Measurements from ENCODE around the gene MYL5. TPM values are rescaled to one million over a fixed set of nuclear protein-coding genes. Genes with fewer than 3 reads are reported as not detected.

The MYL5 gene
- total and polyA plus RNA-seq, 2 of the 13 experiments (the other 11 are each of a cell fraction or from before 2014, with no cell fraction given), result 6.5 to 16.0 TPM

DNA sequence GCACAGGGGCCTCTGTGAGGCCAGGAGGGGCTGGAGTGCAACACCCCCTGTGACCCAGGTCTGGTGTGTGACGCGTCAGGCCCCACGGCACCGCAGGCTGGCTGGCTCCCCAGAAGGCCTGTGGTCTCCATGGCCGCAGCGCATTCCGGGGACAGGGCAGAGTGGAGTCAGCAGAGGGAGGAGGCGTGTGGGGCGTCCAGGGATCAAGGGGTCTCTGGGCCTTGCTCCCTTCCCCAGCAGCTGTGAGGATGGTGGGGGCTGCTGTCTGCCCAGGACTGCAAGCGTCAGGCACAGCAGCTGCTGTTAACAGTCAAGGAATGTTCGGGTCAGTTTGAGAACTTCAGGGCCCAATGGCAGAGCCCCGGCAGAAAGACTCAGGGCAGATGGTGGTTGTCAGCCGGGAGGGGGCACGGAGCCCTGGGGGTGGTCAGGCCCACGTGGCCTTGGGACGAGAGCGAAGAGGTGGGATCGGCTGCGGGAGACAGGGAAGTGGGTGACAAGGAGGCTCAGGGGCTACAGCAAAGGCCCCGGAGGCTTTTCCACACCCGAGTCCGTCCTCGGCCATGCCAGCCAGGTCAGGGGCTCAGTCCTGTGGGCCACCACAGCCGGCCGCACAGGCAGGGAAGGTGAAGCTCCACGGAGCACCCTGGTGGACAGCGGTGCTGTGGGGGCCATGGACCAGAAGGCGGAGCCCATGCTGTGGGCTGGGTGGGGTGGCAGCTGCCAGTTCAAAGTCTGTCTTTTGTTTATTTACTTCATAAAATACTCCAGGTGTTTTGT is 49.6 kb downstream of the MYL5 start:
- Histone ChIP-seq H3K9ac (ENCODE audit: insufficient read depth, low read depth, low read length) (no peak overlapping the region), H3K4me3 (replicated peaks in 1 of 3; ENCODE audit: insufficient read depth in 1 of 3, low read depth in 2 of 3, low read length in 3 of 3) (no peak overlapping the region), H3K9me3 (ENCODE audit: low read length) (no peaks in the 10 kb centered on the region), H3K27me3 (ENCODE audit: control insufficient read depth in 1 of 2, insufficient read depth in 2 of 2, low read length in 2 of 2) (no peaks in the 10 kb centered on the region; a peak in 1 of 5 replicates), H3K4me2 (ENCODE audit: low read depth, low read length) (peak overlapping the region; percentile 29; the same call in 1 of the 2 replicates), H3K79me2 (ENCODE audit: insufficient read depth, low read length) (peaks cover 45% of the 10 kb centered on the region), H3K36me3 (replicated peaks in 1 of 2; ENCODE audit: control insufficient read depth in 1 of 2, insufficient read depth in 2 of 2, low read length in 2 of 2) (peaks cover 4 to 6% of the 10 kb centered on the region in 2 experiments; a peak in 2 of 5 replicates), H3K27ac (ENCODE audit: extremely low read length, insufficient read depth, low read length) (peak overlapping the region; percentile 13), H2AFZ (ENCODE audit: low read length) (no peak overlapping the region), H4K20me1 (ENCODE audit: insufficient read depth, low read length) (peaks cover 28% of the 10 kb centered on the region; the same call in 1 of the 2 replicates), H3K4me1 (ENCODE audit: insufficient read depth, low read length) (peaks cover 17% of the 10 kb centered on the region)
- no peak for FAIRE-seq
- 88% methylated on average over 14 of the region's 28 CpGs for WGBS (ENCODE audit: low lambda C conversion rate)
- ATAC-seq, result peak; percentile 78
- peak; percentile 30 for DNase-seq (ENCODE audit: low spot score)
- BruUV-seq (replicated peaks), result no TSS peak
- ChIA-PET POLR2A (interaction anchor here (1.0 to 1.3 kb wide), 2 partner anchors 15 to 58 kb away, joined by 3 read pairs; no protein-coding TSS in a partner anchor), CTCF (ENCODE audit: low intra/inter-chr PET ratio, low total read pairs) (no interaction called here)
- intact Hi-C loops (cut with micrococcal nuclease; ENCODE audit: unreplicated experiment) (loop anchor here (5.0 kb wide), 1 partner anchor 37 kb away; the partner anchor contains the start of gene SLC49A3), in situ Hi-C loops (cut with HindIII; ENCODE audit: extremely low pct_ligation_motif_present, low pct_unique_long_range_greater_than_20kb) (no loop called here)
- TF ChIP-seq ZNF280D (CRISPR knock-in tag; IDR thresholded peaks at IDR 0.05), result no peak
- TF ChIP-seq ISX (CRISPR knock-in tag; conservative IDR thresholded peaks at IDR 0.05), result no peak
- TF ChIP-seq, protein P1, sequence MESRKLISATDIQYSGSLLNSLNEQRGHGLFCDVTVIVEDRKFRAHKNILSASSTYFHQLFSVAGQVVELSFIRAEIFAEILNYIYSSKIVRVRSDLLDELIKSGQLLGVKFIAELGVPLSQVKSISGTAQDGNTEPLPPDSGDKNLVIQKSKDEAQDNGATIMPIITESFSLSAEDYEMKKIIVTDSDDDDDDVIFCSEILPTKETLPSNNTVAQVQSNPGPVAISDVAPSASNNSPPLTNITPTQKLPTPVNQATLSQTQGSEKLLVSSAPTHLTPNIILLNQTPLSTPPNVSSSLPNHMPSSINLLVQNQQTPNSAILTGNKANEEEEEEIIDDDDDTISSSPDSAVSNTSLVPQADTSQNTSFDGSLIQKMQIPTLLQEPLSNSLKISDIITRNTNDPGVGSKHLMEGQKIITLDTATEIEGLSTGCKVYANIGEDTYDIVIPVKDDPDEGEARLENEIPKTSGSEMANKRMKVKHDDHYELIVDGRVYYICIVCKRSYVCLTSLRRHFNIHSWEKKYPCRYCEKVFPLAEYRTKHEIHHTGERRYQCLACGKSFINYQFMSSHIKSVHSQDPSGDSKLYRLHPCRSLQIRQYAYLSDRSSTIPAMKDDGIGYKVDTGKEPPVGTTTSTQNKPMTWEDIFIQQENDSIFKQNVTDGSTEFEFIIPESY (CRISPR knock-in tag; IDR thresholded peaks at IDR 0.05), result peak; percentile 90; the same call in 1 of the 2 replicates
- TF ChIP-seq ZNF431 (CRISPR knock-in tag; IDR thresholded peaks at IDR 0.05; ENCODE audit: borderline replicate concordance, low read depth), result no peak
- TF ChIP-seq SP5 (CRISPR knock-in tag; IDR thresholded peaks at IDR 0.05; ENCODE audit: borderline replicate concordance, low read depth), result peak; percentile 75; the same call in 1 of the 2 replicates
- no peak for TF ChIP-seq XRCC5 (optimal IDR thresholded peaks at IDR 0.05; ENCODE audit: low read length)
- no peak for TF ChIP-seq SYNCRIP (IDR thresholded peaks at IDR 0.05; ENCODE audit: insufficient read depth, low read depth, low read length)
- TF ChIP-seq MYC (CRISPR knock-in tag; IDR thresholded peaks at IDR 0.05; ENCODE audit: borderline replicate concordance), result peak; percentile 8; the same call in 1 of the 2 replicates
- TF ChIP-seq, protein P2, sequence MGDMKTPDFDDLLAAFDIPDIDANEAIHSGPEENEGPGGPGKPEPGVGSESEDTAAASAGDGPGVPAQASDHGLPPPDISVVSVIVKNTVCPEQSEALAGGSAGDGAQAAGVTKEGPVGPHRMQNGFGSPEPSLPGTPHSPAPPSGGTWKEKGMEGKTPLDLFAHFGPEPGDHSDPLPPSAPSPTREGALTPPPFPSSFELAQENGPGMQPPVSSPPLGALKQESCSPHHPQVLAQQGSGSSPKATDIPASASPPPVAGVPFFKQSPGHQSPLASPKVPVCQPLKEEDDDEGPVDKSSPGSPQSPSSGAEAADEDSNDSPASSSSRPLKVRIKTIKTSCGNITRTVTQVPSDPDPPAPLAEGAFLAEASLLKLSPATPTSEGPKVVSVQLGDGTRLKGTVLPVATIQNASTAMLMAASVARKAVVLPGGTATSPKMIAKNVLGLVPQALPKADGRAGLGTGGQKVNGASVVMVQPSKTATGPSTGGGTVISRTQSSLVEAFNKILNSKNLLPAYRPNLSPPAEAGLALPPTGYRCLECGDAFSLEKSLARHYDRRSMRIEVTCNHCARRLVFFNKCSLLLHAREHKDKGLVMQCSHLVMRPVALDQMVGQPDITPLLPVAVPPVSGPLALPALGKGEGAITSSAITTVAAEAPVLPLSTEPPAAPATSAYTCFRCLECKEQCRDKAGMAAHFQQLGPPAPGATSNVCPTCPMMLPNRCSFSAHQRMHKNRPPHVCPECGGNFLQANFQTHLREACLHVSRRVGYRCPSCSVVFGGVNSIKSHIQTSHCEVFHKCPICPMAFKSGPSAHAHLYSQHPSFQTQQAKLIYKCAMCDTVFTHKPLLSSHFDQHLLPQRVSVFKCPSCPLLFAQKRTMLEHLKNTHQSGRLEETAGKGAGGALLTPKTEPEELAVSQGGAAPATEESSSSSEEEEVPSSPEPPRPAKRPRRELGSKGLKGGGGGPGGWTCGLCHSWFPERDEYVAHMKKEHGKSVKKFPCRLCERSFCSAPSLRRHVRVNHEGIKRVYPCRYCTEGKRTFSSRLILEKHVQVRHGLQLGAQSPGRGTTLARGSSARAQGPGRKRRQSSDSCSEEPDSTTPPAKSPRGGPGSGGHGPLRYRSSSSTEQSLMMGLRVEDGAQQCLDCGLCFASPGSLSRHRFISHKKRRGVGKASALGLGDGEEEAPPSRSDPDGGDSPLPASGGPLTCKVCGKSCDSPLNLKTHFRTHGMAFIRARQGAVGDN (CRISPR knock-in tag; IDR thresholded peaks at IDR 0.05), result peak; percentile 49
